Stromal cell of bone marrow (primary cell): Measurements from ENCODE around the gene PDE9A.

Experiments
- DNase-seq: peaks from one replicate; pipeline ENCODE4 v3.0.0-alpha.2; 2012; ENCODE audit warnings: low read depth

The PDE9A gene

DNA sequence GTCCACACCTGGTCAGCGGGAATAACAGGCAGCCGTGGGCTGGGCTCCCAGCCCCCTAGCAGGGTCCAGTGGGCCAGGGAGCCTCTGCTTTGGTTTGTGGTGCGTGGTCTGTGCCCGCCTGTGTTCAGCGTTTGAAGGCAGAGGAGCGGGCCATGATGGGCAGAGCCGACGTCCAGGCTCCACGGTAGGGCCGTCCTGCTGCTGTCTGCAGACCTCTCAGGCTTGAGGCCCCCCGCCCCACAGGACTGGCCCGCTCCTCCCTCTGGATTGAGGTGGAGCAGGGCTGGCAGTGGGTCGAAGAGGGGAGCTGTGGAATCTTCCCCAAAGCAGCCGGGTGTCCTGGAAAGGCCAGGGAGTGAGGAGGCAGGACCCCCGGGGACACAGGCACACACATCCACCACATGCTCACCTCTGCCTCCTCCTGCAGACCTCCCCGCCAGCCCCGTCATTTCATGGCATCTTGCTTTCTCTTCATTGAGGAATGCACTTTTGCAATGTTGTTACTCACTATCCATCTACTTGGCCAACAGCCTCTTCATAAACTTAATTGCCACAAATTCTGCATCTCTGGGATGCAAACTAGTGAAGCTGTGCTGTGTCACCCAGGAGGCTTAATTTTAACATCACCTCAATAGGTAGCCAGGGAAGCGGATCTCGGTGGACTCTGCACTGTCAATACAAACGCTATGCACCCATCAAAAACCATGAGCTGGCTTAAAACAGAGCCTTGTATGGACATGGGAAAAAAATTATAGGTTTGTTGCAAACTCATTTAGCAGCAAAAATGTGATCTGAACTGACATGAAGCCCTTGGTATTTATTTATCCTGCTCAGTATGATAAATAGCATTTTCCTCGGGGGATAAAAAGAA lies 85.9 kb downstream of the PDE9A start:
- DNase-seq = no peak

DNA sequence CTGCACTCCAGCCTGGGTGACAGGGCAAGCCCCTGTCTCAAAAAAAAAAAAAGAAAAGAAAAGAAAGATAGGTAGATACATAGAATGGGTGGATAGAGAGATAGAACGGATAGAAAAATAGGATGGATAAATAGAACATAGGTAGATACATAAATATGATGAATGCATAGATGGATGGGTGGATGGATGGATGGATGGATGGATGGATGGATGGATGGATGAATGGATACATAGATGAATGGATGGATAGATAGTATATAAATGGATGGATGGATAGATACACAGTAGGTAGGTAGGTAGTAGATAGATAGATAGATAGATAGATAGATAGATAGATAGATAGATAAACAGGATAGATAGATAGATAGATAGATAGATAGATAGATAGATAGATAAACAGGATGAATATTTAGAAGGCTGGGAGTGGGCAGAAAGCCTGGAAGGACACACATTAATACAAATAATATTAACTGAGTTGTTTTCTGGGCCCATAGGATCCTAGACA lies 87.0 kb downstream of the PDE9A start:
- no peak for DNase-seq

- DNase-seq = no peak
Measured at GRCh38 chr21:42741066-42741465, 87.6 kb downstream of the PDE9A start.

- no peak for DNase-seq
Measured at GRCh38 chr21:42744520-42745445, 91.4 kb downstream of the PDE9A start.

- no peak for DNase-seq
Measured at GRCh38 chr21:42745511-42746239, 92.3 kb downstream of the PDE9A start.

DNA sequence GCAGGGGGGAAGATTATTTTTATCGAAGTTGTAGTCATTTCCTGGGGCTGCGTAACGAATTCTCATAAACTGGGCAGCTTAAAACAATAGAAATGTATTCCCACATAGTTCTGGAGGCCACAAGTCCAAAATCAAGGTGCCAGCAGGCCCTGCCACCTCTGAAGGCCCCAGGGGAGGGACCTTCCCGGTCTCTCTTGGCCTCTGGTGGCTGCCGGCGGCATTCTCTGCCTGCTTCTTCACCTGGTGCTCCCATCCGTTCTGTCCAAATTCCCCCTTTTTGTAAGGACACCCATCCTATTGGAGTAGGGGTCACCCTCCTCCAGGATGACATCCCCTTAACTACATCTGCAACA lies 92.8 kb downstream of the PDE9A start:
- no peak for DNase-seq

GRCh38 chr21:42746593-42747275 lies 93.3 kb downstream of the PDE9A start:
- no peak for DNase-seq

DNA sequence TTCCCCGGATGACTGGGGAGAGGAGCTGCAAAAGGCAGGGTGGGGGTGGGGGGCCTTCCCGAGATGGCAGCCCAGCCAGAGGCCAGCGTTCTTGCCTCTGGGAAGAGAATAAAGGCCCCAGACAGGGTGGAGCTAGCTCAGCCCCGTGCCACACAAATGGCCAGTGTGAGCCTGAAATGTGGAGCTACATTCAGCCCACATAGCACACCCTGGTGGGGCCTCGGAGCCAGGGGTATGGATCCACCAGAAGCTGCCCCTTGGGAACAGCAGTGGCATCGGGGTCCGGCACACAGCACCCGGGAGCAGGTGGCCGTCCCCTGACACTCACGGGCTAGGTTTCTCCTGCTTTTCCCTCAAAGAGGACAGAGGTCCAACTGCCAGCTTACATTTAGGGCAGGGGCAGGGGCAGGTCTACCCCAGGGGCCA lies 93.9 kb downstream of the PDE9A start:
- DNase-seq = no peak

DNA sequence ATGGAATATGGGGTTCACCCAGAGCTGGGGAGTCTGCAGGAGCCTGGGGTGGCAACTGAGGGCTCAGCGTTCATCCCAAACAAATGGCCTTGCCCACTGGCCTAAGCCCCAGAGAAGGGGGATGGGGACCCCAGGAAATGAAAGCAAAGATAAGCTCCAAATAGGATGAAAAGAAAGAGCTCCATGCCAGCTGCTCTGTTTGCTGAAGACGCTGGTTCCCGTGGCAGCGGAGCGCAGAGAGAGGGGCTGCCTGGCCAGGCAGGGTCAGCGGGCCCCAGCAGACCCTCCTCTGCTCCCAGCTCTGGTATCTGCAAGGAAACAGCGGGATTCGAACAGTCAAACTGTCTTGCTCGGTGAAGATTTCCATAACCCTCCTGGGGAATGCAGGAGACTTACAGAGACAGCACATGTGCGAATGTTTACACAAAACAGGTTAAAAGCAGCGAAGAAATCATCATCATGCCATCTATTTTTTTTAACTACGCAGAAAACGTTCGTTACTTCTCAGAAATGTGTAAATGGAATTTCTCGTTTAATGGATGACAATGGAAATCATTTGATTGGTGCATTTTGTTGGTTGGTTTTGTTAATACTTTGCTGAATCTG lies 94.4 kb downstream of the PDE9A start:
- DNase-seq = no peak

DNA sequence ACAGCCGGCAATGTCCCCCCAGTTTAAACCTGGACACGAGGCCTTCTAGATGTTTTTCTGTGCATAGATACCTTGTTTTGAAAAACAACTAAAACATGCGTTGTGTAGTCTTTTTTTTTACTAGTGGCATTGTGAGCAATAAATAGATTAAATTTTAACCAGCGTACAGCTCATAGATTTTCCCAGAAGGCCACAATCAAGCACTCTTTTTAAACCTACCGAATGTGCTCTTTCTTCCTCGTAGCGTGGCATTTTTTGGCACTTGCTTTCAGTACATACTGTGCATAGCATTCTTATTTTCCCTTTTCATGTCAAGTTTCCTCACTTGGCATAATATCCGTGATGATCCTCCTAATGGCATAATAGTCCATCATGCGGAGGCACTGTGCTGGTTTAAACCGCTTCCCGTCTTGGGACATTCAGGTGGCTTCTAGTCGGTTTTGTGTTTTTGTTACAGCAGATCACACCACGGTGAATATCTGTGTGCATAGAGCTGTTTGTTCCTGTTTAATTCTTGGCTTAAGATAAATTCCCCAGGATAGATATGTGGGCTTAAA lies 95.3 kb downstream of the PDE9A start:
- no peak for DNase-seq

DNA sequence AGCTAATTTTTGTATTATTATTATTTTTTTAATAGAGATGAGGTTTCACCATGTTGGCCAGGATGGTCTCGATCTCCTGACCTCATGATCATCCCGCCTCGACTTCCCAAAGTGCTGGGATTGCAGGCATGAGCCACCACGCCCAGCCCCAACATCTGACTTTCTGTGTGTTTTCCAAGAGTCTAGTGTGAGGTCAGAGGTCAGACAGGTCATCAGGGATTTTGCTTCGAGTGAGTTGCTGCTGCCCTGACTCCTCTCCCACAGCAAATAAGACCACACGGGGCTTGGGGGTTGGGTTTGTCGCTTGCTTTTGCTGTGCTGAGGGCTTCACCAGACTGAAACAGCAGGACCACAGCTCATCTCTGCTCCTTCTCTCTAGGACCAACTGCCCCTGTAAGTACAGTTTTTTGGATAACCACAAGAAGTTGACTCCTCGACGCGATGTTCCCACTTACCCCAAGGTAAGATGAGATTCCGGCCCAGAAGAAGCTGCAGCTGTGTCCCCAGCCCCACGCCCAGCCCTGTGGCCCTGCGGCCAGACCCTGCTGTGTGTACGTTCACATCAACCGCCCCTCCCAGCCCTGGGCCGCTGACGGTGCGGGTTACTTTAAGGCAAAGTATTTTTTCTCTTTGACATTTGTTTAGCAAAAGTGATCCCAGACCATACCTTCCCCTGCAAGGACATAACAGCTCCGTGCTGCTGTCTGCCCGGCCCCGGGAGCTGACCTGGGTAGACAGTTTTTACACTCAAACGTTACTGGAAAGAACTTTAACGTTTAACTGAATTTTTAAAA lies 97.5 kb downstream of the PDE9A start:
- DNase-seq = no peak

- no peak for DNase-seq
Measured at GRCh38 chr21:42751866-42752265, 98.4 kb downstream of the PDE9A start.

- no peak for DNase-seq
Measured at GRCh38 chr21:42753804-42754203, 100.4 kb downstream of the PDE9A start.

- no peak for DNase-seq
Measured at GRCh38 chr21:42754270-42754933, 101.0 kb downstream of the PDE9A start.

DNA sequence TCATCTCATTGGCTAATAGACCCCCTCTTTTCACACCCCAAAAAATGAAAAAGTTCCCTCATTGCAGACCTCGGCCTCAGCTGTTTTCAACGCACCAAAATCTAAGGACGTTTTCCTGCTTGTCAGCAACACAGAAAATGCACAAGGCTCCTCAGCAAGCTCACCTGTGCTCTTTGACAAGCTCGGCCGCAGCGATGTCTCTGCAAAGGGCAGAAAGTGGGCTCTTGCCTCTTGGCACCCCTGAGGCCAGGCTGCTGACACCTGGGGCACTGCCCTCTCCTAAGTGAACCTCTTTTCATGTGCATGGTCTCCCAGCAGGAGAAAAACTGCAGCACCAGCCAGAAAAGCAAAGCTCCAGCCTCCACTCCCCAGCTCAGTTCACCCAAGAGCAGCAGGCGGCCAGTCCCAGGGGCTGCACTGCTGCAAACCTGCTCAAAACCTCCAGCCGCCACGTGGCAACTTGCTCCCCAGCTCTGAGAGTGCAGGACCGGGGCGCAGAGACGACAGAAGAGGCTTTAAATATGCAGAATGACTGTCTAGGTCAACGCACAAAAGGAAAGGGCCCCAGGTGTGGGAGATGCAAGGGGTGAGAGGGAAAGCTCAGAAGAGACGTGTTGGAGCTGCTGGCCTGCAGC lies 101.7 kb downstream of the PDE9A start:
- DNase-seq = no peak

- DNase-seq = no peak
Measured at GRCh38 chr21:42755766-42756579, 102.6 kb downstream of the PDE9A start.

DNA sequence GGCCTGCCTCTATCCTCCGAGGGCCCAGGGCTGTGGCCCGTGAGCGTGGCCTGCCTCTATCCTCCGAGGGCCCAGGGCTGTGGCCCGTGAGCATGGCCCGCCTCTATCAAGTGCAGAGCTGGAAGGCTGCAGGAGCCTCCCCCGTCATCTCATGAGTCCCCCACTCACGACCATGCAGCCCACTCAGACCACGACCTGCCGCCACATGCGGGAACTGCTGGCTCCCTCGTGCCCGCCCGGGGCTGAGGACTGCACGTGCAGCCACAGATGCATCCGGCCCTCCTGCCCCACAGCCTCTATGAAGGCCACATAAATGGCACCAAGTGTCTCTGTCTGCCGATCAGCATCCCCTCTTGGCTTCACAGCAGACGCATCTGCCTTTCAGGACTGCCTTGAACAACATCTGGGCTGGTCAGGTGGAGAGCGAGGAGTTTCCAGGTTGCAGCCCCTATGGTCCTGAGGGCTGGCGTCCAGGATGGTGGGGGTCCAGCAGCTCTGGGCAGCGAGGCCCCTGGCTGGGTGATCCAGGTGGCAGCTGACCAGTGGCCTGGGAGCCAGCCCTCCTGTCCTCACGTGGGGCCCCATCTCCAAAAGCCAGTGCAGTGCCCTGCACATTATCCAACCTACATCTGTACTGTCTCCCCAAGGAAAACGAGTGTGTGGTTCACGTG lies 103.3 kb downstream of the PDE9A start:
- DNase-seq = no peak
